Mesendoderm (in vitro differentiated cells): ENCODE measurements around the gene OAF.

Experiments
- DNase-seq: peaks from one replicate; pipeline ENCODE4 v3.0.0; 2013
- H2AK5ac ChIP-seq: 2 replicates; pipeline ENCODE4 v1.6.1; 2013; ENCODE audit warnings: low read length, inconsistent platforms
- H2BK120ac ChIP-seq: 2 replicates; pipeline ENCODE4 v1.6.1; 2013; ENCODE audit warnings: low read depth, mild to moderate bottlenecking, low read length, moderate library complexity, mixed read lengths
- H2BK15ac ChIP-seq: replicated peaks from 2 replicates; pipeline ENCODE4 v1.6.1; 2013; ENCODE audit warnings: low read depth, mild to moderate bottlenecking, moderate library complexity
- H2BK5ac ChIP-seq: 2 replicates; pipeline ENCODE4 v1.6.1; 2013; ENCODE audit warnings: low read length, inconsistent platforms
- H3K18ac ChIP-seq: 2 replicates; pipeline ENCODE4 v1.6.1; 2013; ENCODE audit warnings: mild to moderate bottlenecking, low read length, mixed read lengths
- H3K23ac ChIP-seq: one replicate; pipeline ENCODE4 v1.6.1; 2013; ENCODE audit warnings: low read length
- H3K27ac ChIP-seq: 2 replicates; pipeline ENCODE4 v1.5.1; 2013; ENCODE audit warnings: low read depth, mild to moderate bottlenecking, inconsistent platforms, low read length, moderate library complexity
- H3K27me3 ChIP-seq: 2 replicates; pipeline ENCODE4 v1.6.1; 2013; ENCODE audit warnings: low read length, control low read depth, mild to moderate bottlenecking, inconsistent platforms; ENCODE audit not compliant: insufficient read depth, poor library complexity
- H3K36me3 ChIP-seq: 2 replicates; pipeline ENCODE4 v1.6.1; 2013; ENCODE audit warnings: low read length, inconsistent platforms; ENCODE audit not compliant: control insufficient read depth, insufficient read depth
- H3K4ac ChIP-seq: one replicate; pipeline ENCODE4 v1.6.1; 2013; ENCODE audit warnings: low read depth, mild to moderate bottlenecking, low read length, moderate library complexity
- H3K4me1 ChIP-seq: 2 replicates; pipeline ENCODE4 v1.6.1; 2013; ENCODE audit warnings: low read depth, low read length, inconsistent platforms; ENCODE audit not compliant: control insufficient read depth
- H3K4me2 ChIP-seq: 2 replicates; pipeline ENCODE4 v1.6.1; 2013; ENCODE audit warnings: low read length
- H3K4me3 ChIP-seq: 2 replicates; pipeline ENCODE4 v1.5.1; 2013; ENCODE audit warnings: mild to moderate bottlenecking, low read length
- H3K56ac ChIP-seq: one replicate; pipeline ENCODE4 v1.6.1; 2013; ENCODE audit warnings: low read length
- H3K79me1 ChIP-seq: 2 replicates; pipeline ENCODE4 v1.6.1; 2013; ENCODE audit warnings: low read length, inconsistent platforms
- H3K79me2 ChIP-seq: 2 replicates; pipeline ENCODE4 v1.6.1; 2013; ENCODE audit warnings: mild to moderate bottlenecking, low read length; ENCODE audit not compliant: control insufficient read depth, insufficient read depth
- H3K9ac ChIP-seq: 2 replicates; pipeline ENCODE4 v1.6.1; 2013; ENCODE audit warnings: low read length, inconsistent platforms
- H4K5ac ChIP-seq: one replicate; pipeline ENCODE4 v1.6.1; 2013; ENCODE audit warnings: low read length
- H4K8ac ChIP-seq: one replicate; pipeline ENCODE4 v1.6.1; 2013; ENCODE audit warnings: low read depth, mild to moderate bottlenecking, control low read depth, low read length, moderate library complexity
- WGBS: extraction: QIAGEN DNeasy Blood & Tissue Kit; methylation state at CpG from one replicate; pipeline ENCODE4 v1.1.7; 2013; ENCODE audit warnings: low lambda C conversion rate, missing lambda C conversion rate; ENCODE audit not compliant: insufficient coverage; ENCODE audit errors: extremely low coverage; 5-methylcytosine and 5-hydroxymethylcytosine counted together

The OAF gene

GRCh38 chr11:120259988-120260565, 49.2 kb downstream of the OAF start:
- Histone ChIP-seq H3K4ac (no peak overlapping the region), H2BK120ac (no peak overlapping the region), H2AK5ac (no peak overlapping the region), H3K18ac (no peak overlapping the region), H3K4me3 (no peak overlapping the region), H2BK15ac (no peak overlapping the region), H3K4me1 (peaks cover 4% of the 10 kb centered on the region), H3K23ac (no peak overlapping the region), H3K36me3 (no peaks in the 10 kb centered on the region), H3K79me1 (no peaks in the 10 kb centered on the region), H3K9ac (no peak overlapping the region), H3K27me3 (no peaks in the 10 kb centered on the region), H3K4me2 (no peak overlapping the region), H2BK5ac (no peak overlapping the region), H4K8ac (no peak overlapping the region), H3K79me2 (no peaks in the 10 kb centered on the region), H3K27ac (no peak overlapping the region), H4K5ac (no peak overlapping the region), H3K56ac (no peak overlapping the region)
- WGBS = no CpG with 5 or more reads among the region's 7 CpGs
- DNase-seq = no peak

- no peak for DNase-seq
- H3K4me2 ChIP-seq = no peak overlapping the region
Measured at GRCh38 chr11:120260616-120261015, 49.8 kb downstream of the OAF start.

GRCh38 chr11:120261321-120261720, 50.5 kb downstream of the OAF start:
- Histone ChIP-seq H3K79me2 (no peaks in the 10 kb centered on the region), H4K5ac (no peak overlapping the region), H3K36me3 (no peaks in the 10 kb centered on the region), H3K27me3 (no peaks in the 10 kb centered on the region), H3K27ac (no peak overlapping the region), H3K4ac (no peak overlapping the region), H3K9ac (no peak overlapping the region), H3K4me2 (no peak overlapping the region), H2BK5ac (no peak overlapping the region), H3K23ac (no peak overlapping the region), H2BK120ac (no peak overlapping the region), H3K56ac (no peak overlapping the region), H4K8ac (no peak overlapping the region), H3K4me1 (no peaks in the 10 kb centered on the region), H3K18ac (no peak overlapping the region), H2BK15ac (no peak overlapping the region), H3K4me3 (no peak overlapping the region), H2AK5ac (no peak overlapping the region), H3K79me1 (no peaks in the 10 kb centered on the region)
- no peak for DNase-seq

More at GRCh38 chr11:120260616-120261015, 49.8 kb downstream of the OAF start:
- no peak overlapping the region for H3K4me3 ChIP-seq
- H3K9ac ChIP-seq = no peak overlapping the region
- H2BK15ac ChIP-seq = no peak overlapping the region
- no peak overlapping the region for H4K5ac ChIP-seq
- no peaks in the 10 kb centered on the region for H3K79me2 ChIP-seq
- no peak overlapping the region for H3K23ac ChIP-seq
- no peak overlapping the region for H3K4ac ChIP-seq
- no peaks in the 10 kb centered on the region for H3K27me3 ChIP-seq
- no peak overlapping the region for H4K8ac ChIP-seq
- H3K4me1 ChIP-seq = peaks cover 4% of the 10 kb centered on the region
- H3K79me1 ChIP-seq = no peaks in the 10 kb centered on the region
- H3K27ac ChIP-seq = no peak overlapping the region
- no peak overlapping the region for H3K18ac ChIP-seq
- no CpG with 5 or more reads among the region's 7 CpGs for WGBS
- no peak overlapping the region for H3K56ac ChIP-seq
- no peak overlapping the region for H2BK120ac ChIP-seq
- no peak overlapping the region for H2BK5ac ChIP-seq
- H3K36me3 ChIP-seq = no peaks in the 10 kb centered on the region
- no peak overlapping the region for H2AK5ac ChIP-seq

- DNase-seq = no peak
- Histone ChIP-seq H3K4me3 (no peak overlapping the region), H3K36me3 (no peaks in the 10 kb centered on the region), H2BK120ac (no peak overlapping the region), H3K79me2 (no peaks in the 10 kb centered on the region), H3K9ac (no peak overlapping the region), H3K27ac (no peak overlapping the region), H3K23ac (no peak overlapping the region), H4K8ac (no peak overlapping the region), H3K4me1 (no peaks in the 10 kb centered on the region), H3K18ac (no peak overlapping the region), H4K5ac (no peak overlapping the region), H2BK15ac (no peak overlapping the region), H3K27me3 (no peaks in the 10 kb centered on the region), H3K4ac (no peak overlapping the region), H3K4me2 (no peak overlapping the region), H3K79me1 (no peaks in the 10 kb centered on the region), H2AK5ac (no peak overlapping the region), H3K56ac (no peak overlapping the region), H2BK5ac (no peak overlapping the region)
- WGBS = 100% methylated on average over 2 of the region's 3 CpGs
Measured at GRCh38 chr11:120261931-120262330, 51.1 kb downstream of the OAF start.

GRCh38 chr11:120267319-120267718, 56.5 kb downstream of the OAF start:
- Histone ChIP-seq H2BK15ac (no peak overlapping the region), H4K5ac (no peak overlapping the region), H3K56ac (no peak overlapping the region), H3K23ac (no peak overlapping the region), H3K18ac (no peak overlapping the region), H3K4me1 (no peaks in the 10 kb centered on the region), H2BK120ac (no peak overlapping the region), H3K27ac (no peak overlapping the region), H3K36me3 (no peaks in the 10 kb centered on the region), H4K8ac (no peak overlapping the region), H2BK5ac (no peak overlapping the region), H3K79me2 (no peaks in the 10 kb centered on the region), H3K79me1 (no peaks in the 10 kb centered on the region), H3K9ac (no peak overlapping the region), H3K27me3 (no peaks in the 10 kb centered on the region), H3K4ac (no peak overlapping the region), H2AK5ac (no peak overlapping the region), H3K4me2 (no peak overlapping the region), H3K4me3 (no peak overlapping the region)
- WGBS = no CpG with 5 or more reads among the region's 2 CpGs
- DNase-seq = no peak

- WGBS = no CpG with 5 or more reads among the region's 5 CpGs
- no peak for DNase-seq
Measured at GRCh38 chr11:120268686-120269085, 57.9 kb downstream of the OAF start.

More at GRCh38 chr11:120268686-120269085, 57.9 kb downstream of the OAF start:
- Histone ChIP-seq H4K8ac (no peak overlapping the region), H2AK5ac (no peak overlapping the region), H3K4me3 (no peak overlapping the region), H3K4ac (no peak overlapping the region), H3K36me3 (no peaks in the 10 kb centered on the region), H3K79me2 (no peaks in the 10 kb centered on the region), H3K4me2 (no peak overlapping the region), H3K27me3 (no peaks in the 10 kb centered on the region), H3K27ac (no peak overlapping the region), H3K56ac (no peak overlapping the region), H2BK120ac (no peak overlapping the region), H3K79me1 (no peaks in the 10 kb centered on the region), H3K4me1 (no peaks in the 10 kb centered on the region), H4K5ac (no peak overlapping the region), H3K18ac (no peak overlapping the region), H2BK5ac (no peak overlapping the region), H3K23ac (no peak overlapping the region), H3K9ac (no peak overlapping the region), H2BK15ac (no peak overlapping the region)
